ENCODE measurements around the gene HMGCLL1. TPM values are rescaled to one million over a fixed set of nuclear protein-coding genes. Genes with fewer than 3 reads are reported as not detected.

Gene HMGCLL1
- polyA plus RNA-seq, 1 of the 3 experiments (the other 2 are of a cell fraction) = not detected

GRCh38 chr6:55621993-55622392 is 43.0 kb upstream of the HMGCLL1 start (continued):
- no peak for TF ChIP-seq ZBTB33 (IDR thresholded peaks at IDR 0.05; ENCODE audit: borderline replicate concordance, low read depth)

DNA sequence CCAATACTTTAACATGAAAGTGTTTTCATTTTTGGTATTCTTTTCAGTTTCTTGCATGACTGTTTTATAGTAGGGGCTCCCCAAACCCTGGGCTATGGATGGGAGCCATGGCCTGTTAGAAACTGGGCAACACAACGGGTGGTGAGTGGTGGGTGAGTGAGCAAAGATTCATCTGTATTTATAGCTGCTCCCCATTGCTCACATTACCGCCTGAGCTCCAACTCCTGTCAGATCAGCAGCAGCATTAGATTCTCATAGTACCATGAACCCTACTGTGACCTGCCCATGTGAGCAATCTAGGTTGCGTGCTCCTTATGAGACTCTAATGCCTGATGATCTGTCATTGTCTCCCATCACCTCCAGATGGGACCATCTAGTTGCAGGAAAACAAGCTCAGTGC is 42.3 kb upstream of the HMGCLL1 start:
- Histone ChIP-seq H3K4me1 (ENCODE audit: control insufficient read depth in 1 of 2, insufficient read depth in 2 of 2, low read depth in 1 of 2, low read length in 1 of 2) (no peaks in the 10 kb centered on the region), H2AFZ (ENCODE audit: low read depth) (no peak overlapping the region), H3F3A (replicated peaks; ENCODE audit: insufficient read depth) (no peaks in the 10 kb centered on the region), H3K9ac (no peak overlapping the region), H4K20me1 (ENCODE audit: insufficient read depth) (no peaks in the 10 kb centered on the region), H3K4me2 (no peak overlapping the region), H3K36me3 (replicated peaks in 1 of 2; ENCODE audit: control insufficient read depth in 1 of 2, insufficient read depth in 2 of 2, low read length in 1 of 2) (no peaks in the 10 kb centered on the region), H3K27me3 (ENCODE audit: insufficient read depth) (no peaks in the 10 kb centered on the region), H3K4me3 (ENCODE audit: low read depth in 2 of 2, low read length in 1 of 2) (no peak overlapping the region), H3K79me2 (ENCODE audit: insufficient read depth) (no peaks in the 10 kb centered on the region), H3K9me2 (no peaks in the 10 kb centered on the region), H3K9me3 (no peaks in the 10 kb centered on the region), H3K27ac (ENCODE audit: low read depth in 2 of 2, low read length in 1 of 2) (no peak overlapping the region)
- DNase-seq = no peak
- ChIA-PET POLR2A (no interaction called here), CTCF (no interaction called here)
- TF ChIP-seq FOSL2 (IDR thresholded peaks at IDR 0.05; ENCODE audit: borderline replicate concordance, low read depth) = no peak
- TF ChIP-seq TAF1 (IDR thresholded peaks at IDR 0.05; ENCODE audit: borderline replicate concordance, low read depth, low read length) = no peak
- no peak for TF ChIP-seq FOXM1 (IDR thresholded peaks at IDR 0.05; ENCODE audit: low read depth)
- no peak for TF ChIP-seq PBX3 (IDR thresholded peaks at IDR 0.05)
- no peak for TF ChIP-seq USF2 (IDR thresholded peaks at IDR 0.05; ENCODE audit: borderline replicate concordance, low read depth, low read length)
- no peak for TF ChIP-seq TCF12 (IDR thresholded peaks at IDR 0.05)
- TF ChIP-seq, protein P1, sequence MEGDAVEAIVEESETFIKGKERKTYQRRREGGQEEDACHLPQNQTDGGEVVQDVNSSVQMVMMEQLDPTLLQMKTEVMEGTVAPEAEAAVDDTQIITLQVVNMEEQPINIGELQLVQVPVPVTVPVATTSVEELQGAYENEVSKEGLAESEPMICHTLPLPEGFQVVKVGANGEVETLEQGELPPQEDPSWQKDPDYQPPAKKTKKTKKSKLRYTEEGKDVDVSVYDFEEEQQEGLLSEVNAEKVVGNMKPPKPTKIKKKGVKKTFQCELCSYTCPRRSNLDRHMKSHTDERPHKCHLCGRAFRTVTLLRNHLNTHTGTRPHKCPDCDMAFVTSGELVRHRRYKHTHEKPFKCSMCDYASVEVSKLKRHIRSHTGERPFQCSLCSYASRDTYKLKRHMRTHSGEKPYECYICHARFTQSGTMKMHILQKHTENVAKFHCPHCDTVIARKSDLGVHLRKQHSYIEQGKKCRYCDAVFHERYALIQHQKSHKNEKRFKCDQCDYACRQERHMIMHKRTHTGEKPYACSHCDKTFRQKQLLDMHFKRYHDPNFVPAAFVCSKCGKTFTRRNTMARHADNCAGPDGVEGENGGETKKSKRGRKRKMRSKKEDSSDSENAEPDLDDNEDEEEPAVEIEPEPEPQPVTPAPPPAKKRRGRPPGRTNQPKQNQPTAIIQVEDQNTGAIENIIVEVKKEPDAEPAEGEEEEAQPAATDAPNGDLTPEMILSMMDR (IDR thresholded peaks at IDR 0.05) = no peak
- no peak for TF ChIP-seq EP300 (IDR thresholded peaks at IDR 0.05; ENCODE audit: borderline replicate concordance in 1 of 2, low read depth in 1 of 2, low read length in 1 of 2)
- no peak for TF ChIP-seq GABPA (IDR thresholded peaks at IDR 0.05; ENCODE audit: low read depth)
- TF ChIP-seq, protein P2, sequence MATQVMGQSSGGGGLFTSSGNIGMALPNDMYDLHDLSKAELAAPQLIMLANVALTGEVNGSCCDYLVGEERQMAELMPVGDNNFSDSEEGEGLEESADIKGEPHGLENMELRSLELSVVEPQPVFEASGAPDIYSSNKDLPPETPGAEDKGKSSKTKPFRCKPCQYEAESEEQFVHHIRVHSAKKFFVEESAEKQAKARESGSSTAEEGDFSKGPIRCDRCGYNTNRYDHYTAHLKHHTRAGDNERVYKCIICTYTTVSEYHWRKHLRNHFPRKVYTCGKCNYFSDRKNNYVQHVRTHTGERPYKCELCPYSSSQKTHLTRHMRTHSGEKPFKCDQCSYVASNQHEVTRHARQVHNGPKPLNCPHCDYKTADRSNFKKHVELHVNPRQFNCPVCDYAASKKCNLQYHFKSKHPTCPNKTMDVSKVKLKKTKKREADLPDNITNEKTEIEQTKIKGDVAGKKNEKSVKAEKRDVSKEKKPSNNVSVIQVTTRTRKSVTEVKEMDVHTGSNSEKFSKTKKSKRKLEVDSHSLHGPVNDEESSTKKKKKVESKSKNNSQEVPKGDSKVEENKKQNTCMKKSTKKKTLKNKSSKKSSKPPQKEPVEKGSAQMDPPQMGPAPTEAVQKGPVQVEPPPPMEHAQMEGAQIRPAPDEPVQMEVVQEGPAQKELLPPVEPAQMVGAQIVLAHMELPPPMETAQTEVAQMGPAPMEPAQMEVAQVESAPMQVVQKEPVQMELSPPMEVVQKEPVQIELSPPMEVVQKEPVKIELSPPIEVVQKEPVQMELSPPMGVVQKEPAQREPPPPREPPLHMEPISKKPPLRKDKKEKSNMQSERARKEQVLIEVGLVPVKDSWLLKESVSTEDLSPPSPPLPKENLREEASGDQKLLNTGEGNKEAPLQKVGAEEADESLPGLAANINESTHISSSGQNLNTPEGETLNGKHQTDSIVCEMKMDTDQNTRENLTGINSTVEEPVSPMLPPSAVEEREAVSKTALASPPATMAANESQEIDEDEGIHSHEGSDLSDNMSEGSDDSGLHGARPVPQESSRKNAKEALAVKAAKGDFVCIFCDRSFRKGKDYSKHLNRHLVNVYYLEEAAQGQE (IDR thresholded peaks at IDR 0.05; ENCODE audit: low read depth, low read length) = no peak
- TF ChIP-seq, protein P3, sequence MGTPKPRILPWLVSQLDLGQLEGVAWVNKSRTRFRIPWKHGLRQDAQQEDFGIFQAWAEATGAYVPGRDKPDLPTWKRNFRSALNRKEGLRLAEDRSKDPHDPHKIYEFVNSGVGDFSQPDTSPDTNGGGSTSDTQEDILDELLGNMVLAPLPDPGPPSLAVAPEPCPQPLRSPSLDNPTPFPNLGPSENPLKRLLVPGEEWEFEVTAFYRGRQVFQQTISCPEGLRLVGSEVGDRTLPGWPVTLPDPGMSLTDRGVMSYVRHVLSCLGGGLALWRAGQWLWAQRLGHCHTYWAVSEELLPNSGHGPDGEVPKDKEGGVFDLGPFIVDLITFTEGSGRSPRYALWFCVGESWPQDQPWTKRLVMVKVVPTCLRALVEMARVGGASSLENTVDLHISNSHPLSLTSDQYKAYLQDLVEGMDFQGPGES (IDR thresholded peaks at IDR 0.05; ENCODE audit: low read depth, low read length) = no peak
- no peak for TF ChIP-seq RFX5 (IDR thresholded peaks at IDR 0.05; ENCODE audit: low read length)
- TF ChIP-seq ZBTB33 (IDR thresholded peaks at IDR 0.05; ENCODE audit: borderline replicate concordance, low read depth) = no peak
- TF ChIP-seq RCOR1 (IDR thresholded peaks at IDR 0.05; ENCODE audit: low read length) = no peak
- TF ChIP-seq, protein P4, sequence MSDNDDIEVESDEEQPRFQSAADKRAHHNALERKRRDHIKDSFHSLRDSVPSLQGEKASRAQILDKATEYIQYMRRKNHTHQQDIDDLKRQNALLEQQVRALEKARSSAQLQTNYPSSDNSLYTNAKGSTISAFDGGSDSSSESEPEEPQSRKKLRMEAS (IDR thresholded peaks at IDR 0.05; ENCODE audit: low read depth) = no peak
- TF ChIP-seq CHD2 (IDR thresholded peaks at IDR 0.05; ENCODE audit: low read length, partially characterized antibody) = no peak
- no peak for TF ChIP-seq SIN3A (IDR thresholded peaks at IDR 0.05; ENCODE audit: borderline replicate concordance, low read depth, low read length)
- WGBS (ENCODE audit: low lambda C conversion rate) = 39% methylated on average over 3 of the region's 3 CpGs

Measured in SK-N-SH (cell line).